Adrenal gland (tissue), 5 donors: ENCODE results near the gene IDH3A.

Experiments
- CTCF ChIP-seq, 6 experiments: fragments of 450-650 bp in 4 of 6; fragments of 200-600 bp in 2 of 6; sonication (generic) in 1 of 6; IDR thresholded peaks; 1 replicate in 5 of 6; 2 replicates in 1 of 6; pipeline versions ENCODE4 v1.5.1 to v1.8.0; 2016 to 2021; ENCODE audit warnings: antibody characterized with exemption in 6 of 6, mild to moderate bottlenecking in 2 of 6, moderate library complexity in 1 of 6
- POLR2A ChIP-seq, 2 donors: fragments of 450-650 bp; IDR thresholded peaks; one replicate each; pipeline ENCODE4 v1.6.1; 2017; ENCODE audit warnings: antibody characterized with exemption in 2 of 2, mild to moderate bottlenecking in 2 of 2, moderate library complexity in 1 of 2
- donor health status: DM: no; HTN: no; CAD: no.

DNA sequence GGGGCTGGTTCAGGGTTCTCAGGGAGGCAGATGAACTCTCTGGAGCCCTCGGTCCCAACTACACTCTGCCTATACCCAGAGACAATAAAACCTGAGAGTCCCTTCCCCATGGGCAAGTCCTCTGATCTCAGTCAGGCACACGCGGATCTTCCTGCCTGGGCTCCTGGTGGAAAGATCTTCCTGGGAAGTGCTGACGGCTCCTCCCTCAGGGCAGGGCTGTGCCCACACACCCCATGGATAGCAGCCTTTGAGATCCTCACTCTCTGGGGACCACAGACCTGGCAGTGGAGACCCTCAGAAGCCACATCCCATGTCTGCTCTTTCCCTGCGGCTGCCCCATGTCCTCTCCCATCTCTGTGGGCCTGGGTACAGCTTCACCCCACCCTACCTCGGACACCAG lies 46.4 kb upstream of the IDH3A start:
- TF ChIP-seq CTCF (IDR thresholded peaks at IDR 0.05) (no peak), POLR2A (IDR thresholded peaks at IDR 0.05) (no peak)
